HEK293 (cell line): Measurements from ENCODE around the gene ITGA3.

Experiments used
- CTCF ChIA-PET: fragments of 350-600 bp; formaldehyde crosslinking; extraction: SDS; loops from one replicate; lab custom pipeline; 2021; ENCODE audit warnings: antibody characterized with exemption; lab: Yijun Ruan, JAX
- POLR2A ChIA-PET: fragments of 300-600 bp; formaldehyde crosslinking; extraction: SDS; loops from one replicate; lab custom pipeline; 2020; ENCODE audit warnings: antibody characterized with exemption, inconsistent platforms; lab: Yijun Ruan, JAX
- H3K27ac ChIP-seq: fragments of 200-500 bp; sonication (Bioruptor generic); 2 replicates; pipeline ENCODE4 v1.5.1; 2014; ENCODE audit warnings: low read depth, low read length, control low read depth, inconsistent platforms; ENCODE audit errors: extremely low read depth
- H3K36me3 ChIP-seq, 2 experiments: fragments of 200-500 bp in 1 of 2; sonication (Bioruptor generic) in 1 of 2; 1 replicate in 1 of 2; 2 replicates in 1 of 2; pipeline ENCODE4 v1.5.1; 2014 to 2017; ENCODE audit warnings: inconsistent platforms in 2 of 2, low read length in 2 of 2; ENCODE audit not compliant: control insufficient read depth in 2 of 2, insufficient read depth in 1 of 2
- H3K4me1 ChIP-seq: fragments of 200-500 bp; sonication (Bioruptor generic); 2 replicates; pipeline ENCODE4 v1.5.1; 2014; ENCODE audit warnings: mild to moderate bottlenecking, low read length, inconsistent platforms; ENCODE audit not compliant: control insufficient read depth, insufficient read depth
- H3K4me3 ChIP-seq: 2 replicates; pipeline ENCODE4 v1.5.1; 2011; ENCODE audit warnings: low read depth, mild to moderate bottlenecking, control low read depth, low read length, moderate library complexity
- H3K9me3 ChIP-seq: fragments of 200-500 bp; sonication (Bioruptor generic); 2 replicates; pipeline ENCODE4 v1.5.1; 2014; ENCODE audit warnings: low read depth, low read length, inconsistent platforms; ENCODE audit not compliant: control insufficient read depth, insufficient read depth
- KLF16 ChIP-seq: fragments of 450-650 bp; formaldehyde crosslinking; IDR thresholded peaks from 2 replicates; pipeline ENCODE4 v1.5.1; 2017; ENCODE audit warnings: missing biosample characterization, missing genetic modification characterization
- REPIN1 ChIP-seq: fragments of 450-650 bp; formaldehyde crosslinking; IDR thresholded peaks from 2 replicates; pipeline ENCODE4 v1.5.1; 2017; ENCODE audit warnings: missing biosample characterization, missing genetic modification characterization, low read depth
- ZBTB1 ChIP-seq: fragments of 450-650 bp; formaldehyde crosslinking; IDR thresholded peaks from 2 replicates; pipeline ENCODE4 v1.5.1; 2016; ENCODE audit warnings: missing biosample characterization, missing genetic modification characterization
- ZFHX2 ChIP-seq: fragments of 450-650 bp; formaldehyde crosslinking; conservative IDR thresholded peaks from 2 replicates; pipeline ENCODE4 v1.5.1; 2016; ENCODE audit warnings: missing biosample characterization, missing genetic modification characterization
- ZIC2 ChIP-seq: fragments of 450-650 bp; formaldehyde crosslinking; IDR thresholded peaks from 2 replicates; pipeline ENCODE4 v1.5.1; 2016; ENCODE audit warnings: missing biosample characterization, missing genetic modification characterization
- ZNF121 ChIP-seq: fragments of 450-650 bp; formaldehyde crosslinking; IDR thresholded peaks from 2 replicates; pipeline ENCODE4 v1.5.1; 2016; ENCODE audit warnings: missing biosample characterization, missing genetic modification characterization
- ZNF138 ChIP-seq: fragments of 450-650 bp; formaldehyde crosslinking; IDR thresholded peaks from 2 replicates; pipeline ENCODE4 v1.5.1; 2016; ENCODE audit warnings: missing biosample characterization, missing genetic modification characterization, borderline replicate concordance
- ZNF311 ChIP-seq: fragments of 450-650 bp; formaldehyde crosslinking; IDR thresholded peaks from 2 replicates; pipeline ENCODE4 v1.5.1; 2017; ENCODE audit warnings: missing biosample characterization, missing genetic modification characterization, borderline replicate concordance
- ZNF416 ChIP-seq: fragments of 450-650 bp; formaldehyde crosslinking; IDR thresholded peaks from 2 replicates; pipeline ENCODE4 v1.5.1; 2016; ENCODE audit warnings: missing biosample characterization, missing genetic modification characterization
- ZNF521 ChIP-seq: fragments of 450-650 bp; formaldehyde crosslinking; IDR thresholded peaks from 2 replicates; pipeline ENCODE4 v1.5.1; 2017; ENCODE audit warnings: missing biosample characterization, mild to moderate bottlenecking, missing genetic modification characterization
- ZNF549 ChIP-seq: fragments of 450-650 bp; IDR thresholded peaks from 2 replicates; pipeline ENCODE4 v1.5.1; 2018; ENCODE audit warnings: missing biosample characterization, missing genetic modification characterization, mild to moderate bottlenecking, inconsistent platforms, moderate library complexity
- ZNF670 ChIP-seq: fragments of 450-650 bp; formaldehyde crosslinking; IDR thresholded peaks from 2 replicates; pipeline ENCODE4 v1.5.1; 2016; ENCODE audit warnings: missing biosample characterization, missing genetic modification characterization, low read depth
- ZNF701 ChIP-seq: fragments of 450-650 bp; formaldehyde crosslinking; IDR thresholded peaks from 2 replicates; pipeline ENCODE4 v1.5.1; 2016; ENCODE audit warnings: missing biosample characterization, missing genetic modification characterization
- ZNF707 ChIP-seq: fragments of 450-650 bp; formaldehyde crosslinking; IDR thresholded peaks from 2 replicates; pipeline ENCODE4 v1.5.1; 2016; ENCODE audit warnings: missing biosample characterization, missing genetic modification characterization
- ZNF76 ChIP-seq: fragments of 450-650 bp; formaldehyde crosslinking; IDR thresholded peaks from 2 replicates; pipeline ENCODE4; 2016; ENCODE audit warnings: low read depth, missing biosample characterization, missing genetic modification characterization, borderline replicate concordance
- TF ChIP-seq, protein P1 (sequence below): fragments of 450-650 bp; formaldehyde crosslinking; IDR thresholded peaks from 2 replicates; pipeline ENCODE4 v1.5.1; 2016; ENCODE audit warnings: missing biosample characterization, missing genetic modification characterization, borderline replicate concordance
- TF ChIP-seq, protein P2 (sequence below): fragments of 450-650 bp; formaldehyde crosslinking; IDR thresholded peaks from 2 replicates; pipeline ENCODE4 v1.5.1; 2016; ENCODE audit warnings: missing biosample characterization, missing genetic modification characterization
- TF ChIP-seq, protein P3 (sequence below): fragments of 450-650 bp; formaldehyde crosslinking; IDR thresholded peaks from 2 replicates; pipeline ENCODE4 v1.5.1; 2016; ENCODE audit warnings: missing biosample characterization, missing genetic modification characterization
- TF ChIP-seq, protein P4 (sequence below): fragments of 450-650 bp; formaldehyde crosslinking; IDR thresholded peaks from 2 replicates; pipeline ENCODE4 v1.5.1; 2016; ENCODE audit warnings: missing biosample characterization, missing genetic modification characterization

The ITGA3 gene

DNA sequence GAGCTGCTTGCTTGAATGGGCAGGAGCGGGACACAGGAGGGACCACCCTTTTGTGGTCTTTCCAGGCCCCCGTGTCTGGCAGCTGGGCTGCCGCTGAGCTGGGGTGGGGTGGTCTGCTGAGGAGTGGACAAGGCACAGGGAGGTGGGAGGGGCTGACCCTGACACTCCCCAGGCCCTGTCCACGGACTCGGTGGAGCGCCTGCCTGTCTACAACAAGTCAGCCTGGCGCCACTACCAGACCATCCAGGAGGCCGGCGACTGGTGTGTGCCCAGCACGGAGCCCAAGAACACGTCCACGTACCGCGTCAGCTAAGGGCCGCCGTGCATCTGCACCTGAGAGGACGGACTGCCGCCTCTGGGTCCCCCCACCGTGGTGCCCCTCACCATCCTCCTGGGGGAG, 53.9 kb downstream of the ITGA3 start:
- H3K27ac ChIP-seq = no peak overlapping the region
- H3K9me3 ChIP-seq = no peaks in the 10 kb centered on the region
- ChIA-PET POLR2A (no interaction called here), CTCF (interaction anchor here (1.8 kb wide), 2 partner anchors 15 to 60 kb away, joined by 7 to 8 read pairs; partner anchors contain the start of gene PDK2)
- no peak overlapping the region for H3K4me3 ChIP-seq
- no peaks in the 10 kb centered on the region for H3K4me1 ChIP-seq
- H3K36me3 ChIP-seq = peaks cover 6 to 58% of the 10 kb centered on the region in 2 experiments; a peak in 2 of 3 replicates
- TF ChIP-seq ZFHX2 (tag by site-specific recombination) = no peak
- TF ChIP-seq ZNF416 (tag by site-specific recombination) = no peak
- TF ChIP-seq ZNF549 = no peak
- no peak for TF ChIP-seq REPIN1
- no peak for TF ChIP-seq ZIC2 (tag by site-specific recombination)

DNA sequence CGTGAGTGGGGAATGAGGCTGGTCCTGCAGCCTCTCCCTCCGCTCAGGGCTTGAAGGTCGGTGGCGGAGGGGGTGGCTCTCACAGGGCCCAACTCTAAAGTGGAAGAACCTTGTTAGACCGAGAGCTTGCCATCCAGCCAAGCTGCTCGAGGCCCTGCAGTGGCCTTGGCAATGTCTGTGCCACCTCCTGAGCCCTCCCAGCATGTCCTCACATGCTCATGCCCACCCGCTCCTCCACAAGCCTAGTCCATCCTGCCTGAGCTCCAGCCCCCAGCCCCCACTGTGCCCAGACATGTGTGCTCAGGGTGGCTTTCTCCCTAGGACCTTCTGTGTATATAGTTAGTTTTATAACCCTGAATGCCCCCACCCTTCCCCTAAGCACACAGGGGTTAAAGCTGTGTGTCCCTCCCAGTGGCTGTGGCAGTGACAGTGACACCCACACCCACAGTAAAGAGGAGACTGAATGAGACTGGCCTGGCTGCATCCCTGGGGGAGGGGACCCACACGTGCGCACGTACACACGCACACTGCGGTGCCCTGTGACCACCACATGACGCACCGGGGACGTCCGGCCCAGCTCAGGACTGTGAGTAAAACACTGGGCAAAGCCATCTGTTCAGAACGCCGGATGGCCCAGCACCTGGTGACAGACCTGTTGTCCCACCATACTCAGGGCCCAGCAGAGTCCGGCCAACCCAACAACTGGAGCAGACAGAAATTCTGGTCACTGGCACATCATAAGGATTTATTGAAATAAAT, 54.9 kb downstream of the ITGA3 start:
- ChIA-PET POLR2A (no interaction called here), CTCF (interaction anchor here (0.8 to 1.9 kb wide), 3 partner anchors 16 to 51 kb away, joined by 3 to 18 read pairs (median 9); partner anchors contain the start of gene PDK2)
- H3K4me1 ChIP-seq = no peaks in the 10 kb centered on the region
- H3K4me3 ChIP-seq = no peak overlapping the region
- no peak for TF ChIP-seq ZNF121 (tag by site-specific recombination)
- TF ChIP-seq ZNF549 = no peak
- no peak for TF ChIP-seq ZNF701 (tag by site-specific recombination)
- TF ChIP-seq, protein P1, sequence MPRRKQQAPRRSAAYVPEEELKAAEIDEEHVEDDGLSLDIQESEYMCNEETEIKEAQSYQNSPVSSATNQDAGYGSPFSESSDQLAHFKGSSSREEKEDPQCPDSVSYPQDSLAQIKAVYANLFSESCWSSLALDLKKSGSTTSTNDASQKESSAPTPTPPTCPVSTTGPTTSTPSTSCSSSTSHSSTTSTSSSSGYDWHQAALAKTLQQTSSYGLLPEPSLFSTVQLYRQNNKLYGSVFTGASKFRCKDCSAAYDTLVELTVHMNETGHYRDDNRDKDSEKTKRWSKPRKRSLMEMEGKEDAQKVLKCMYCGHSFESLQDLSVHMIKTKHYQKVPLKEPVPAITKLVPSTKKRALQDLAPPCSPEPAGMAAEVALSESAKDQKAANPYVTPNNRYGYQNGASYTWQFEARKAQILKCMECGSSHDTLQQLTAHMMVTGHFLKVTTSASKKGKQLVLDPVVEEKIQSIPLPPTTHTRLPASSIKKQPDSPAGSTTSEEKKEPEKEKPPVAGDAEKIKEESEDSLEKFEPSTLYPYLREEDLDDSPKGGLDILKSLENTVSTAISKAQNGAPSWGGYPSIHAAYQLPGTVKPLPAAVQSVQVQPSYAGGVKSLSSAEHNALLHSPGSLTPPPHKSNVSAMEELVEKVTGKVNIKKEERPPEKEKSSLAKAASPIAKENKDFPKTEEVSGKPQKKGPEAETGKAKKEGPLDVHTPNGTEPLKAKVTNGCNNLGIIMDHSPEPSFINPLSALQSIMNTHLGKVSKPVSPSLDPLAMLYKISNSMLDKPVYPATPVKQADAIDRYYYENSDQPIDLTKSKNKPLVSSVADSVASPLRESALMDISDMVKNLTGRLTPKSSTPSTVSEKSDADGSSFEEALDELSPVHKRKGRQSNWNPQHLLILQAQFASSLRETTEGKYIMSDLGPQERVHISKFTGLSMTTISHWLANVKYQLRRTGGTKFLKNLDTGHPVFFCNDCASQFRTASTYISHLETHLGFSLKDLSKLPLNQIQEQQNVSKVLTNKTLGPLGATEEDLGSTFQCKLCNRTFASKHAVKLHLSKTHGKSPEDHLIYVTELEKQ (tag by site-specific recombination) = no peak
- no peak for TF ChIP-seq ZNF76
- no peak for TF ChIP-seq ZNF707 (tag by site-specific recombination)
- TF ChIP-seq ZNF670 (tag by site-specific recombination) = no peak
- TF ChIP-seq ZNF311 (tag by site-specific recombination) = no peak
- H3K9me3 ChIP-seq = no peaks in the 10 kb centered on the region
- no peak overlapping the region for H3K27ac ChIP-seq
- peaks cover 6 to 49% of the 10 kb centered on the region in 2 experiments; a peak in 2 of 3 replicates for H3K36me3 ChIP-seq

DNA sequence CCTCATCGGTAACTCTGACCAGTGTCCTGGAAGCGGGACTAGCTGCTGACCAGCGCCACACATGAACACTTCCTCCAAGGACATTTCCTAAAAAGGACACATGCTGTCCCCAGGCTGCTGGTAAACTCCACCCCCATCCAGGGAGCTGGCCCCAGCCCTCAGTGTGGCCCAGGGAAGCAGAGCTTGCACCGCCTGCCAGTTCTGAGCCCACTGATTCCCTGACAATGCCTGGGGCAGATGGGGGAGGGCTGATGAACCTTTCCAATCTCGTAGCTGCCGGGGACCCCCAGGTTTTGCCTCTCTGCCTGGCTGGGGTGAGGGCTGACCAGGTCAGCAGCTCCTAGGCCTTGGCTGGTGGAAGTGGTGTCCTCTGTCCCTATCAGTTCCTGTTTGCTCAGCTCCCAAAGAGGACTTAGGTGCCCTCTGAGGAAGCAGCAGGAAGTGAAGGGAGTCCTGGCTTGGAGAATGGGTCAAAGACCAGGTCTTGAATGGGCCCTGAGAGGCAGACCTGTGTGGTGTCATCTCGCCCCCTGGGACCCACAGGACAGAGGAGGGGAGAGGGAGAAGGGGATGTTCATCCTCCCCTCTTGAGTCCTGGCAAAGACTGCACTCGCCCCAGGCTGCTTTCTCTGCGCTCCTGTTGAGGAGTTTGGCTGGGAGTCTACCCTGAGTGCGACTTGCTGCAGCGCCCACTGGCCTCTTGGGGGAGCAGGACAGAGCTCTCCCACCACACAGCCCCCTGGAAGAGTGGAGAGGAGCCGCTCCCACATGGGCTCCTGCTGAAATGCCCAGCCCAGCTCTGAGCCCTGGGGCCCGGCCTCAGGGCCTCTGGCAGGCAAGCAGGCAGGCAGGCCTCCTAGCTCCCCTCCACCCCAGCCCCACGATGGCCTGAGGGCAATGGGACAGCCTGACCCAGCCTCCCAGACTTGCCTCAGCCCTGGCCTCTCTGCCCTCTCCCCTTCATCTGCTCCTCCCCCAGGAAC, 56.1 kb downstream of the ITGA3 start:
- CTCF ChIA-PET = interaction anchor here (0.6 to 4.8 kb wide), 8 partner anchors 11 to 159 kb away, joined by 3 to 42 read pairs (median 8); partner anchors contain the start of gene PDK2
- H3K4me3 ChIP-seq = no peak overlapping the region
- POLR2A ChIA-PET = interaction anchor here (0.6 to 1.9 kb wide), 6 partner anchors 9 to 88 kb away, joined by 3 to 6 read pairs (median 4); partner anchors contain the start of gene PDK2
- H3K9me3 ChIP-seq = no peaks in the 10 kb centered on the region
- no peaks in the 10 kb centered on the region for H3K4me1 ChIP-seq
- TF ChIP-seq, protein P2, sequence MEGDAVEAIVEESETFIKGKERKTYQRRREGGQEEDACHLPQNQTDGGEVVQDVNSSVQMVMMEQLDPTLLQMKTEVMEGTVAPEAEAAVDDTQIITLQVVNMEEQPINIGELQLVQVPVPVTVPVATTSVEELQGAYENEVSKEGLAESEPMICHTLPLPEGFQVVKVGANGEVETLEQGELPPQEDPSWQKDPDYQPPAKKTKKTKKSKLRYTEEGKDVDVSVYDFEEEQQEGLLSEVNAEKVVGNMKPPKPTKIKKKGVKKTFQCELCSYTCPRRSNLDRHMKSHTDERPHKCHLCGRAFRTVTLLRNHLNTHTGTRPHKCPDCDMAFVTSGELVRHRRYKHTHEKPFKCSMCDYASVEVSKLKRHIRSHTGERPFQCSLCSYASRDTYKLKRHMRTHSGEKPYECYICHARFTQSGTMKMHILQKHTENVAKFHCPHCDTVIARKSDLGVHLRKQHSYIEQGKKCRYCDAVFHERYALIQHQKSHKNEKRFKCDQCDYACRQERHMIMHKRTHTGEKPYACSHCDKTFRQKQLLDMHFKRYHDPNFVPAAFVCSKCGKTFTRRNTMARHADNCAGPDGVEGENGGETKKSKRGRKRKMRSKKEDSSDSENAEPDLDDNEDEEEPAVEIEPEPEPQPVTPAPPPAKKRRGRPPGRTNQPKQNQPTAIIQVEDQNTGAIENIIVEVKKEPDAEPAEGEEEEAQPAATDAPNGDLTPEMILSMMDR (tag by site-specific recombination) = peak; percentile 36; the same call in 1 of the 2 replicates
- TF ChIP-seq, protein P3, sequence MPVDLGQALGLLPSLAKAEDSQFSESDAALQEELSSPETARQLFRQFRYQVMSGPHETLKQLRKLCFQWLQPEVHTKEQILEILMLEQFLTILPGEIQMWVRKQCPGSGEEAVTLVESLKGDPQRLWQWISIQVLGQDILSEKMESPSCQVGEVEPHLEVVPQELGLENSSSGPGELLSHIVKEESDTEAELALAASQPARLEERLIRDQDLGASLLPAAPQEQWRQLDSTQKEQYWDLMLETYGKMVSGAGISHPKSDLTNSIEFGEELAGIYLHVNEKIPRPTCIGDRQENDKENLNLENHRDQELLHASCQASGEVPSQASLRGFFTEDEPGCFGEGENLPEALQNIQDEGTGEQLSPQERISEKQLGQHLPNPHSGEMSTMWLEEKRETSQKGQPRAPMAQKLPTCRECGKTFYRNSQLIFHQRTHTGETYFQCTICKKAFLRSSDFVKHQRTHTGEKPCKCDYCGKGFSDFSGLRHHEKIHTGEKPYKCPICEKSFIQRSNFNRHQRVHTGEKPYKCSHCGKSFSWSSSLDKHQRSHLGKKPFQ (tag by site-specific recombination) = no peak
- TF ChIP-seq ZNF521 (tag by site-specific recombination) (no peak), KLF16 (tag by site-specific recombination) (no peak), ZNF138 (tag by site-specific recombination) (no peak), ZBTB1 (tag by site-specific recombination) (no peak)
- TF ChIP-seq, protein P4, sequence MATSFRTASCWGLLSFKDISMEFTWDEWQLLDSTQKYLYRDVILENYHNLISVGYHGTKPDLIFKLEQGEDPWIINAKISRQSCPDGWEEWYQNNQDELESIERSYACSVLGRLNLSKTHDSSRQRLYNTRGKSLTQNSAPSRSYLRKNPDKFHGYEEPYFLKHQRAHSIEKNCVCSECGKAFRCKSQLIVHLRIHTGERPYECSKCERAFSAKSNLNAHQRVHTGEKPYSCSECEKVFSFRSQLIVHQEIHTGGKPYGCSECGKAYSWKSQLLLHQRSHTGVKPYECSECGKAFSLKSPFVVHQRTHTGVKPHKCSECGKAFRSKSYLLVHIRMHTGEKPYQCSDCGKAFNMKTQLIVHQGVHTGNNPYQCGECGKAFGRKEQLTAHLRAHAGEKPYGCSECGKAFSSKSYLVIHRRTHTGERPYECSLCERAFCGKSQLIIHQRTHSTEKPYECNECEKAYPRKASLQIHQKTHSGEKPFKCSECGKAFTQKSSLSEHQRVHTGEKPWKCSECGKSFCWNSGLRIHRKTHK (tag by site-specific recombination) = no peak
- H3K36me3 ChIP-seq = peaks cover 0 to 41% of the 10 kb centered on the region in 2 experiments; a peak in 1 of 3 replicates
- H3K27ac ChIP-seq = no peak overlapping the region; the same call in 1 of the 2 replicates
